Fibroblast of lung (primary cell): ENCODE measurements around the gene ANKRD65. TPM values are rescaled to one million over a fixed set of nuclear protein-coding genes. Genes with fewer than 3 reads are reported as not detected.

Experiments used
- DNase-seq, 2 donors: peaks; one replicate each; pipeline versions ENCODE4 v3.0.0 to v3.0.0-alpha.2; 2010; ENCODE audit warnings: low read depth in 2 of 2
- H2AFZ ChIP-seq: 2 replicates; pipeline ENCODE4 v1.5.1; 2012; ENCODE audit warnings: low read length, control low read depth, inconsistent platforms
- H3K27ac ChIP-seq: 2 replicates; pipeline ENCODE4 v1.5.1; 2011; ENCODE audit warnings: low read length, control low read depth; ENCODE audit not compliant: insufficient read depth
- H3K27me3 ChIP-seq: 2 replicates; pipeline ENCODE4 v1.5.1; 2011; ENCODE audit warnings: mild to moderate bottlenecking, low read length; ENCODE audit not compliant: control insufficient read depth, insufficient read depth
- H3K36me3 ChIP-seq: 2 replicates; pipeline ENCODE4 v1.5.1; 2011; ENCODE audit warnings: low read length; ENCODE audit not compliant: control insufficient read depth, insufficient read depth
- H3K4me1 ChIP-seq: 2 replicates; pipeline ENCODE4 v1.5.1; 2011; ENCODE audit warnings: low read length; ENCODE audit not compliant: control insufficient read depth, insufficient read depth; ENCODE audit errors: extremely low read depth
- H3K4me2 ChIP-seq: 2 replicates; pipeline ENCODE4 v1.5.1; 2011; ENCODE audit warnings: low read length, control low read depth; ENCODE audit not compliant: insufficient read depth; ENCODE audit errors: extremely low read depth
- H3K4me3 ChIP-seq, 4 experiments: fragments of 200-600 bp in 1 of 4; sonication (generic) in 1 of 4; replicated peaks in 1 of 4; 2 replicates each; pipeline ENCODE4 v1.5.1; 2011 to 2016; ENCODE audit warnings: low read length in 4 of 4, low read depth in 3 of 4, mild to moderate bottlenecking in 3 of 4, control low read depth in 2 of 4, inconsistent platforms in 1 of 4, mixed read lengths in 1 of 4; ENCODE audit not compliant: insufficient read depth in 1 of 4; ENCODE audit errors: control extremely low read depth in 1 of 4
- H3K79me2 ChIP-seq: 2 replicates; pipeline ENCODE4 v1.5.1; 2012; ENCODE audit warnings: mild to moderate bottlenecking, low read length, inconsistent platforms; ENCODE audit not compliant: control insufficient read depth, insufficient read depth
- H3K9ac ChIP-seq: 2 replicates; pipeline ENCODE4 v1.5.1; 2011; ENCODE audit warnings: mild to moderate bottlenecking, low read length, control low read depth; ENCODE audit not compliant: insufficient read depth
- H3K9me3 ChIP-seq: 2 replicates; pipeline ENCODE4 v1.5.1; 2012; ENCODE audit warnings: low read depth, low read length; ENCODE audit not compliant: control insufficient read depth, insufficient read depth
- H4K20me1 ChIP-seq: 2 replicates; pipeline ENCODE4 v1.5.1; 2011; ENCODE audit warnings: low read length; ENCODE audit not compliant: control insufficient read depth, insufficient read depth; ENCODE audit errors: extremely low read depth
- CTCF ChIP-seq, 2 donors: IDR thresholded peaks in 1 of 2; conservative IDR thresholded peaks in 1 of 2; 1 replicate in 1 of 2; 2 replicates in 1 of 2; pipeline ENCODE4 v1.5.1; 2011 to 2012; ENCODE audit warnings: low read length in 2 of 2, control low read depth in 1 of 2, inconsistent platforms in 1 of 2, low read depth in 1 of 2, mild to moderate bottlenecking in 1 of 2
- EZH2 ChIP-seq: IDR thresholded peaks from 2 replicates; pipeline ENCODE4 v1.5.1; 2012; ENCODE audit warnings: low read length, control low read depth, mild to moderate bottlenecking; ENCODE audit errors: missing control alignments
- polyA plus RNA-seq, 2 donors: library from polyadenylated mRNA; depleted of rRNA in 1 of 2; stranded (reverse) in 1 of 2; unstranded in 1 of 2; fragments of >200 nt; gene quantifications; 2 replicates each; pipeline ENCODE4 v1.2.1, GENCODE V29; 2011 to 2012; ENCODE audit warnings: missing spikeins in 1 of 2
- total RNA-seq: library from RNA; depleted of rRNA; stranded (reverse); fragments of >200 nt; gene quantifications from 2 replicates; pipeline ENCODE4 v1.2.1, GENCODE V29; 2014

ANKRD65 gene
- total and polyA plus RNA-seq, 2 donors (not counting 1 experiment from before 2014, with no cell fraction given) = 0.84 to 2.0 TPM

- Histone ChIP-seq H2AFZ (no peak overlapping the region), H3K4me2 (no peak overlapping the region), H3K9ac (no peak overlapping the region), H3K27me3 (no peaks in the 10 kb centered on the region), H3K27ac (no peak overlapping the region), H4K20me1 (no peaks in the 10 kb centered on the region), H3K36me3 (no peaks in the 10 kb centered on the region), H3K4me1 (no peaks in the 10 kb centered on the region), H3K9me3 (no peaks in the 10 kb centered on the region), H3K79me2 (no peaks in the 10 kb centered on the region), H3K4me3 (no peak overlapping the region)
- peak in 1 of 2 donors; percentile 20 for DNase-seq
- TF ChIP-seq EZH2 = no peak
- peak; percentile 77 to 91 for TF ChIP-seq CTCF (conservative IDR thresholded peaks at IDR 0.05 in 1 of 2, IDR thresholded peaks at IDR 0.05 in 1 of 2; ENCODE audit: low read depth in 1 of 2, low read length in 2 of 2)
Measured at GRCh38 chr1:1441002-1441888, 20.2 kb upstream of the ANKRD65 start.

- Histone ChIP-seq H3K4me1 (no peaks in the 10 kb centered on the region), H3K4me3 (no peak overlapping the region), H4K20me1 (no peaks in the 10 kb centered on the region), H3K9me3 (no peaks in the 10 kb centered on the region), H3K9ac (no peak overlapping the region), H3K27me3 (no peaks in the 10 kb centered on the region), H3K27ac (no peak overlapping the region), H3K79me2 (no peaks in the 10 kb centered on the region), H3K4me2 (no peak overlapping the region), H3K36me3 (no peaks in the 10 kb centered on the region), H2AFZ (no peak overlapping the region)
- TF ChIP-seq EZH2 (no peak), CTCF (conservative IDR thresholded peaks at IDR 0.05 in 1 of 2, IDR thresholded peaks at IDR 0.05 in 1 of 2; ENCODE audit: low read depth in 1 of 2, low read length in 2 of 2) (no peak)
- no peak for DNase-seq
Measured at GRCh38 chr1:1440262-1441001, 19.4 kb upstream of the ANKRD65 start.

- TF ChIP-seq CTCF (conservative IDR thresholded peaks at IDR 0.05 in 1 of 2, IDR thresholded peaks at IDR 0.05 in 1 of 2; ENCODE audit: low read depth in 1 of 2, low read length in 2 of 2) = no peak
- TF ChIP-seq EZH2 = no peak
- no peaks in the 10 kb centered on the region for H3K36me3 ChIP-seq
- H3K4me2 ChIP-seq = no peak overlapping the region
- H3K27ac ChIP-seq = no peak overlapping the region
- H3K4me1 ChIP-seq = peaks cover 4% of the 10 kb centered on the region
- no peak for DNase-seq
- H2AFZ ChIP-seq = no peak overlapping the region
- no peaks in the 10 kb centered on the region for H4K20me1 ChIP-seq
- H3K27me3 ChIP-seq = no peaks in the 10 kb centered on the region
- H3K4me3 ChIP-seq = no peak overlapping the region
- H3K9me3 ChIP-seq = no peaks in the 10 kb centered on the region
- no peak overlapping the region for H3K9ac ChIP-seq
- no peaks in the 10 kb centered on the region for H3K79me2 ChIP-seq
Measured at GRCh38 chr1:1439546-1440261, 18.6 kb upstream of the ANKRD65 start.
